ENCODE results near the gene OSBPL10.

The OSBPL10 gene

GRCh38 chr3:31636694-31637442 is 344.2 kb downstream of the OSBPL10 start:
- ChIA-PET CTCF (no interaction called here), POLR2A (no interaction called here)
- no peak overlapping the region for H3K4me3 ChIP-seq (ENCODE audit: low read depth, low read length)
- TF ChIP-seq, protein P1, sequence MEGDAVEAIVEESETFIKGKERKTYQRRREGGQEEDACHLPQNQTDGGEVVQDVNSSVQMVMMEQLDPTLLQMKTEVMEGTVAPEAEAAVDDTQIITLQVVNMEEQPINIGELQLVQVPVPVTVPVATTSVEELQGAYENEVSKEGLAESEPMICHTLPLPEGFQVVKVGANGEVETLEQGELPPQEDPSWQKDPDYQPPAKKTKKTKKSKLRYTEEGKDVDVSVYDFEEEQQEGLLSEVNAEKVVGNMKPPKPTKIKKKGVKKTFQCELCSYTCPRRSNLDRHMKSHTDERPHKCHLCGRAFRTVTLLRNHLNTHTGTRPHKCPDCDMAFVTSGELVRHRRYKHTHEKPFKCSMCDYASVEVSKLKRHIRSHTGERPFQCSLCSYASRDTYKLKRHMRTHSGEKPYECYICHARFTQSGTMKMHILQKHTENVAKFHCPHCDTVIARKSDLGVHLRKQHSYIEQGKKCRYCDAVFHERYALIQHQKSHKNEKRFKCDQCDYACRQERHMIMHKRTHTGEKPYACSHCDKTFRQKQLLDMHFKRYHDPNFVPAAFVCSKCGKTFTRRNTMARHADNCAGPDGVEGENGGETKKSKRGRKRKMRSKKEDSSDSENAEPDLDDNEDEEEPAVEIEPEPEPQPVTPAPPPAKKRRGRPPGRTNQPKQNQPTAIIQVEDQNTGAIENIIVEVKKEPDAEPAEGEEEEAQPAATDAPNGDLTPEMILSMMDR (IDR thresholded peaks at IDR 0.05; ENCODE audit: insufficient read depth, low read length, missing control alignments), result no peak
- DNase-seq (ENCODE audit: low read depth, low spot score), result no peak

- TF ChIP-seq, protein P1 (IDR thresholded peaks at IDR 0.05; ENCODE audit: insufficient read depth, low read length, missing control alignments), result no peak
Measured at GRCh38 chr3:31636049-31636448, 345.0 kb downstream of the OSBPL10 start.

GRCh38 chr3:31635545-31635944 is 345.5 kb downstream of the OSBPL10 start:
- TF ChIP-seq, protein P1 (IDR thresholded peaks at IDR 0.05; ENCODE audit: insufficient read depth, low read length, missing control alignments), result no peak
- no peak overlapping the region for H3K4me3 ChIP-seq (ENCODE audit: low read depth, low read length)
- ChIA-PET CTCF (interaction anchor here (1.0 kb wide), 1 partner anchor 133 kb away, joined by 3 read pairs; no protein-coding TSS in a partner anchor), POLR2A (no interaction called here)
- no peak for DNase-seq (ENCODE audit: low read depth, low spot score)

More at GRCh38 chr3:31636049-31636448, 345.0 kb downstream of the OSBPL10 start:
- no peak for DNase-seq (ENCODE audit: low read depth, low spot score)
- H3K4me3 ChIP-seq (ENCODE audit: low read depth, low read length), result no peak overlapping the region
- CTCF ChIA-PET, result interaction anchor here (1.0 kb wide), 1 partner anchor 132 kb away, joined by 3 read pairs; no protein-coding TSS in a partner anchor
- POLR2A ChIA-PET, result no interaction called here

GRCh38 chr3:31634476-31634875 is 346.6 kb downstream of the OSBPL10 start:
- TF ChIP-seq, protein P1 (IDR thresholded peaks at IDR 0.05; ENCODE audit: insufficient read depth, low read length, missing control alignments), result no peak
- ChIA-PET CTCF (interaction anchor here (0.9 kb wide), 1 partner anchor 9 kb away, joined by 3 read pairs; no protein-coding TSS in a partner anchor), POLR2A (no interaction called here)
- no peak overlapping the region for H3K4me3 ChIP-seq (ENCODE audit: low read depth, low read length)
- peak; percentile 65 for DNase-seq (ENCODE audit: low read depth, low spot score)

DNA sequence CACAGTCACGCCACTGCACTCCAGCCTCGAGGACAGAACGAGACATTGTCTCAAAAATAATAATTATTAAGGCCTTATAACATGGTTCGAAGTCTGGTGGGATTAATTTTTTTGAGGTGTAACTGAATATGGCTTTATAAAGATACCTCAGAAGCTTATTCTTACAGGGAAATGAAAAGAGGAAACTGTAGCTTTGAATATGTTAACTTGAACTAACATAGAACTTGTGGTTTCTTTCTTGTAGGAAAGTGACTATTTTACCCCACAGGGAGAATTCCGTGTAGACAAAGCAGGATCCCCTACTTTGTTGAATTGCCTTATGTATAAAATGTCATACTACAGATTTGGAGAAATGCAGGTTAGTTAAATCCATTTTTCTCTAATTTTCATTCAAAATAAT is 352.0 kb downstream of the OSBPL10 start:
- no peak overlapping the region for H3K4me3 ChIP-seq (ENCODE audit: low read depth, low read length)
- CTCF ChIA-PET, result no interaction called here
- TF ChIP-seq, protein P1 (IDR thresholded peaks at IDR 0.05; ENCODE audit: insufficient read depth, low read length, missing control alignments), result no peak
- POLR2A ChIA-PET, result no interaction called here
- no peak for DNase-seq (ENCODE audit: low read depth, low spot score)

- ChIA-PET POLR2A (no interaction called here), CTCF (interaction anchor here (1.8 kb wide), 1 partner anchor 15 kb away, joined by 6 read pairs; no protein-coding TSS in a partner anchor)
- no peak for DNase-seq (ENCODE audit: low read depth, low spot score)
- H3K4me3 ChIP-seq (ENCODE audit: low read depth, low read length), result no peak overlapping the region
- TF ChIP-seq, protein P1 (IDR thresholded peaks at IDR 0.05; ENCODE audit: insufficient read depth, low read length, missing control alignments), result no peak
Measured at GRCh38 chr3:31625358-31625757, 355.7 kb downstream of the OSBPL10 start.
